GM19240 (cell line): ENCODE results near the gene PGAP3.

Experiments
- DNase-seq: peaks from one replicate; pipeline ENCODE4 v3.0.0; 2011; ENCODE audit warnings: low spot score; ENCODE audit not compliant: insufficient read length

PGAP3 gene

DNA sequence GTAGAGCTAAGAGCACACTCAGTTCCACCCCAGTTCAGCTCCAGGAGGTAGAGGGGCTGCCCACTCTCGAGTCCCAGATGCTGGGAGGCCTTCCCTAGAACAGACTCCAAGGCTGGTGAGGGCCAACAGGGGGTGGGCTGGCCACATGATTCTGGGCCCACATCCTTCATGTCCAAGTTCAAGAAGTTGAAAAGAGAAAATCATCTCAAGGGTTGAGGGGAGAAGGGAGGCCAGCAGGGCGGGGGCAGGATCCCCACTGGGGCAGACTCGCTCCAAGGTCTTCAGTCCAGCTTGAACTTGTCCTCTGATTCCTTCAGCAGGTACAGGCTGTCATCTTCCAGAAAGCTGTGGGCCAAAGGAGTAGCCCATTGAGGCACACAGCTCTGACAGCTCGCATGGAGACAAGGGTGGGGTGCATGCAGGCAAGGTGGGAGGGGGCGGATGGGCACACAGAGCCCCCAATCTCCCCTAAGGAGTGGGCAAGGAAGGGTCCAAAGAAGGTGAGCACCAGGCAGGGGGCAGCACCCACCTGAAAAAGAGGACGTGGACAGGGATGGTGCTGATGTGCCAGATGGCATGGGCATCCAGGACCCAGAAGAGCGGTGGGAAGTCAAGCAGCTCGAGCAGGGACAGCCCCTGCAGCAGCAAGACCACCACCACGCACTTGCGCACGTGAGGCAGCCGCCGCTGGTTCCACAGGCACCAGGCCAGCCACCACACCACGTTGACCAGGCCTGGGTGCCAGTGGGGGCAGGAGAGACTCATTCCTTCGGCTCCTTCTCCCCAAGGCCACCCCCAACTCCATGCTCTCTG lies 15.1 kb downstream of the PGAP3 start:
- DNase-seq: no peak

DNA sequence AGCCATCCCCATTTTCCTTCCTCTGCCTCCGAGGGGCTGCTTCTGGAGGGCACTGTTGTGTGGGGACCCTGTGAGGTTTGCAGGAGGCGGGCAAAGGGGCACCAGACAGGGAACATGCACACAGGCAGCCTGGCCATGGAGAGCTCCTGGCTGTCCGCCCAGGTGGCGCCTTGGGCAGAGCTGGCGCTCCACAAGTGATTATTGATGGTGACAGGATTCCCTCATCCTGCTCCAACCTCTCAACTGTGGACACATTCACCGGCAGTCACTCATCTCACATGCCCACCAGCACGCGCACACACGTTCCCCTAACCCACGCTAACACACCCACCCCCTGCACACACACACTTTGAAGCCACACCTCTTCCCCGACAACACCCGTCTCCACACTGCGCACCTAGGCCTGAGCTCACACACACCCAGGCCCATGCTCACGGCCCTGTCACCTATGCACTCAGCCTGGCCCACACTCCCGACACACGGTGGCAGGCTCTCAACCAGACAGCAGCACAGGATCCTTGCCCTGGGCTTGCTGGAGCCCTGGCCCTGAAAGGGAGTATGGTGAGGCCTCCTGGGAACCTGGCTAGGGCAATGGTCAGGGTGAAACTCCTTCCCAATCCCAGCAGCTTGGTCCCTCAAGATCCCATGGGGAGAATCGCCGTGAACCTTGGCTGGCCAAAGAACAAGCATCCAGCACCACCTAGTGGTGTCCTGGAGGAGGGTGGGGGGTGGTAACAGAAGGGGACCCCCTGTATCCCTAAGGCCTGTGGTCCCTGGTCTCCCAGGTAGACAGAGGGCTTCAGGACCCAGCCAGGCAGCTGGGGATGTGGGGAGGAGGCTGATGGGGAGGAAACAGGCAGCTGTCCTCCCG lies 16.0 kb downstream of the PGAP3 start:
- DNase-seq: no peak

DNA sequence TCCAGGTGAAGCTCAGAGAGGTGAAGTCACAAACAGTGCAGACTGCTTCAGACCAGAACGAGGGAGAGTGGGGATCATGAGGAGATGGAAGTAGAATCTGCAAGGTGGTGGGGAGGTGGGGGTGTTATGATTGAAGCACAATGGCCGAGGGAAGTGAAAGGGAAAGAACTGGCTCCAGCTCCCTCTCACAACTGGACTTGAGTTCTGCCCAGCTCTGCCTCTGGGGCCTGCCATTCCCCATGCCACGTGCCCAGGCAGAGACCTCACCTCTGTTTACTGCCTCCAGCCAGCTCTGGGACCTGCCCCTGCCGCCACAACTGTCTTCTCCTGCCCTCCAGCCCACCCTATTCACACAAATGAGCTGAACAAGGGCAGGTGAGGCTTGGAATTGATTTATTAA lies 17.1 kb downstream of the PGAP3 start:
- DNase-seq: no peak

- DNase-seq: no peak
These were observed 17.7 kb downstream of the PGAP3 start for GRCh38 chr17:39669897-39670735.

GRCh38 chr17:39667945-39668924 lies 19.6 kb downstream of the PGAP3 start, which contains the start of gene PNMT:
TSS of gene PNMT (plus strand) at chr17:39668453. CDS start at chr17:39668476, 23 bp downstream.
- DNase-seq: peak; percentile 63

DNA sequence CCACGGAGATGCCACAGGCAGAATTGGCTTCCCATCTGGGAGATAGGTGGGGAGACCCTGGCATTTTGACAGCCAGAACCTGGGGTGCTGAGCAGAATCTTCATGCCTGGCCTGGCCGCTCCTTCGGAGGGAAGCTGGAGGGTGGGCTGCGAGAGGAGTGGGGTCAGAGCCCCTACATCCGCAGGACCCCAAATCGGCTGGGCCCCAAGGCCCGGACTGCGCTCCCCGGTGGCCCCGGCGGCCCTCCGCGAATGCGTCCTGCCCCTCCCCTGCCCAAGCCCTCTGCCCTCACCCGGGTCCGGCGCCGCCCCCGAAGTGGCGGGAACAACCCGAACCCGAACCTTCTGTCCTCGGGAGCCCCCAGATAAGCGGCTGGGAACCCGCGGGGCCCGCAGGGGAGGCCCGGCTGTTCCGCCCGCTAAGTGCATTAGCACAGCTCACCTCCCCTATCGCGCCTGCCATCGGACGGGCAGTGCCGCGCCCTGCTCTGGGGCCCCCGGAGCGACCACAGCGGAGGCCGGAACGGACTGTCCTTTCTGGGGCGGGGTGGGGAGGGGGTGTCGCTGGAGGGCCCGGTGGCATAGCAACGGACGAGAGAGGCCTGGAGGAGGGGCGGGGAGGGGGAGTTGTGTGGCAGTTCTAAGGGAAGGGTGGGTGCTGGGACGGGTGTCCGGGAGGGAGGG lies 20.5 kb downstream of the PGAP3 start:
- DNase-seq: no peak

- no peak for DNase-seq
These were observed 21.1 kb downstream of the PGAP3 start for GRCh38 chr17:39666601-39667261.

GRCh38 chr17:39666231-39666600 lies 21.6 kb downstream of the PGAP3 start:
- DNase-seq: no peak

- no peak for DNase-seq
These were observed 22.1 kb downstream of the PGAP3 start for GRCh38 chr17:39665642-39666224.

DNA sequence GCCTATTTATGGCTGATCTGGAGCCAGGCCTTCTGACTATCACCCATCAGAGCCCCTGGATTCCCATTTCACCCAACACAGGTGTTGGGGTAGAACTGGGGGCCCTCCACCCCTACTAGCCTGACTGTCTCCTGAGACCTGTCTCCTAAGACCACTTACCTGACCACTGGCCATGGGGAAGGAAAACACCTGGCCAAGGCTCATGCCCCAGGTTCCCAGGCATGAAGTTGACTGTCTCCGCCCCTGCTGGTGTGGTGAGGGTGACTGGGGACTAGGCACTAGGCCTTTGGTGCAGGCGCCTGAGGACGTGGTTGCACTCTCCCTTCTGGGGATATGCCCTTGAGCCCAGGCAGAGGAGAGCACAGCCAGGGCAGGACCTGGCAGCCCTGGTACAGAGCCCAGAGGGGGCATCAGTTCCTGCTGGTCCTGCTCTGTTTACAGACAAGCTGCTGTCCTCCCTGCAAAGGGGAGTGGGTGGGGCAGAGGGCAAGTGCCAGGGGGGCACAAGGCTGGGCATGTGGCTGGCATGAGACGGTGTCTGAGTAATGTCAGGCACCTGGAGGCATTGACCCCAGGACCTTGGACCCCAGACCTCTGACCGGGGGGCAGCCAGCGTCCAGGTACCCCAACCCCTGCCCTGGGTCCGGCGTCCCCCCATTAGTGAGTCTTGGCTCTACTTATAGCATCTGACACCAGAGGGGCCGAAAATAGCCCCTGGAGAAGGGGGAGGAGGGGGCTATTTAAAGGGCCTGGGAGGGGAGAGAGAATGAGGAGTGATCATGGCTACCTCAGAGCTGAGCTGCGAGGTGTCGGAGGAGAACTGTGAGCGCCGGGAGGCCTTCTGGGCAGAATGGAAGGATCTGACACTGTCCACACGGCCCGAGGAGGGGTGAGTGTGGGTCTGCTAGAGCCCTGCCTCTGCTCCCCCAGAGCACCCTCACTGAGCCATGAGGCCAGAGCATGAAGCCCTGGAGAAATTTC lies 23.0 kb downstream of the PGAP3 start, which contains the start of gene TCAP:
Gene TCAP, plus strand, starts transcription at position 769 of the 981 bp plus-strand sequence. Its CDS starts 11 bp downstream, at position 780.
- DNase-seq: no peak

- DNase-seq: no peak
These were observed 23.9 kb downstream of the PGAP3 start for GRCh38 chr17:39663688-39664580.

GRCh38 chr17:39663340-39663687 lies 24.5 kb downstream of the PGAP3 start:
- no peak for DNase-seq

DNA sequence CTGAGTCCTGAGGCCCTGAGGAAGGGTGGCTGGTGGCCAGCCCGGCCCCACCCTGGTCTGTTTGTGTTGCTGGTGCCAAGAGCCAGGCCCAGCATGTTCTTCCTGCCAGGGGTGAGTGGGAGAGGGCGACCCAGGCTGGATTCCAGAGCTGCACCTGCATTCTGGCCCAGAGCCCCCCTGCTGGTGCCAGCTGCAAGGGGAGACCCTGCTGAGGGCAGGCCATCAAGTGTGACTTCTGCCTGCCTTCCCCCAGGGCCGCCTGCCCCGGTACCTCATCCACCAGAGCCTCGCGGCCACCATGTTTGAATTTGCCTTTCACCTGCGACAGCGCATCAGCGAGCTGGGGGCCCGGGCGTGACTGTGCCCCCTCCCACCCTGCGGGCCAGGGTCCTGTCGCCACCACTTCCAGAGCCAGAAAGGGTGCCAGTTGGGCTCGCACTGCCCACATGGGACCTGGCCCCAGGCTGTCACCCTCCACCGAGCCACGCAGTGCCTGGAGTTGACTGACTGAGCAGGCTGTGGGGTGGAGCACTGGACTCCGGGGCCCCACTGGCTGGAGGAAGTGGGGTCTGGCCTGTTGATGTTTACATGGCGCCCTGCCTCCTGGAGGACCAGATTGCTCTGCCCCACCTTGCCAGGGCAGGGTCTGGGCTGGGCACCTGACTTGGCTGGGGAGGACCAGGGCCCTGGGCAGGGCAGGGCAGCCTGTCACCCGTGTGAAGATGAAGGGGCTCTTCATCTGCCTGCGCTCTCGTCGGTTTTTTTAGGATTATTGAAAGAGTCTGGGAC lies 25.1 kb downstream of the PGAP3 start:
- no peak for DNase-seq

DNA sequence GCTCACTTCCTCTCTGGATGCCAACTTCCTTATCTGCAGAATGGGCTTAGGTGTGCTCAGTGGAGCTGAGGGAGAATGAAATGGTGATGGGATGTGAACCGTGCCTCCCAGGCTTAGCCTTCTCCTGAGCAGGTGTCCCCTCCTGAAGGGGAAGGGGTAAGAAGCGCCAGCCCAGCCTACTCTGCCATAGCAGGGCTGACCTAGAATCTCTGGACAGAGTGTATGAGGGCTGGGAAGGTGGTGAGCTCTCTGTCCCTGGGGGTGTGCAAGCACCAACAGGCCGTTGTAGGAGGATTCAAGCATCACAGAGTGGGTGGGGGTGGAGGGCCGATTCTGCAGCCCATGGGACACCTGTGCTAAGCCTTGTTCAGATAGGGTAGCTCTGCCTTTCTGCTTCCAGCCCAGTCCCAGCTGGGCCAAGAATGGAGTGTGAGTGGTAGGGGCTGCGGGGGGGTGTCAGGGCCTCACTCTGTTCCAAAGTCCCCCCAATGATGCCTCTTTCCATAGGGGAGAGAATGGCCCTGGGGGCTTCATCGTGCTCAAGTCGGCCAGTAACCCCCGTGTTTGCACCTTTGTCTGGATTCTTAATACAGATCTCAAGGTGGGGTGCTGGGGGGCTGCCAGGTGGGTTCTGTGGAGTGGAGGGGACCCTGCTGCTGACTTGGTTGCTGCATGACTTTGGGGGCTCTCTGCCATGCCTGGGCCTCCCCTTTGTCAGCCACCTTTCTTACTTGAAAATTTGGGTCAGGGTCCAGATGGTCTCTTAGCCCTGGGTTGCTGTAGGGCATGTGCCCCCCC lies 25.9 kb downstream of the PGAP3 start:
- no peak for DNase-seq
